Activated CD4-positive, alpha-beta T cell treated with anti-CD3 and anti-CD28 coated beads for 24 hours (primary cell): Measurements from ENCODE around the gene SPTBN1.

Experiments
- DNase-seq, 2 donors: peaks; one replicate each; pipeline ENCODE4 v3.0.0-alpha.2; 2020; ENCODE audit warnings: low read depth in 2 of 2

Gene SPTBN1

GRCh38 chr2:54651291-54651690 is 195.2 kb downstream of the SPTBN1 start:
- no peak for DNase-seq

- DNase-seq = no peak
Observed at GRCh38 chr2:54652540-54652939, 196.4 kb downstream of the SPTBN1 start.

GRCh38 chr2:54653572-54654204 is 197.6 kb downstream of the SPTBN1 start:
- no peak for DNase-seq

- DNase-seq = no peak
Observed at GRCh38 chr2:54655046-54655809, 199.1 kb downstream of the SPTBN1 start.

GRCh38 chr2:54656863-54657262 is 200.7 kb downstream of the SPTBN1 start:
- DNase-seq = no peak

GRCh38 chr2:54657664-54658083 is 201.5 kb downstream of the SPTBN1 start:
- peak; percentile 22 to 28 for DNase-seq

- DNase-seq = no peak
Observed at GRCh38 chr2:54658564-54659071, 202.5 kb downstream of the SPTBN1 start.

GRCh38 chr2:54659527-54659926 is 203.4 kb downstream of the SPTBN1 start:
- no peak for DNase-seq

- DNase-seq = no peak
Observed at GRCh38 chr2:54660752-54661151, 204.6 kb downstream of the SPTBN1 start.

- DNase-seq = no peak
Observed at GRCh38 chr2:54663424-54664030, 207.4 kb downstream of the SPTBN1 start.

- no peak for DNase-seq
Observed at GRCh38 chr2:54664238-54664786, 208.2 kb downstream of the SPTBN1 start.

- DNase-seq = peak; percentile 24 to 33
Observed at GRCh38 chr2:54665436-54665856, 209.3 kb downstream of the SPTBN1 start.

GRCh38 chr2:54666131-54666633 is 210.1 kb downstream of the SPTBN1 start:
- no peak for DNase-seq

- DNase-seq = no peak
Observed at GRCh38 chr2:54666634-54667265, 210.6 kb downstream of the SPTBN1 start.

- DNase-seq = no peak
Observed at GRCh38 chr2:54667266-54667639, 211.1 kb downstream of the SPTBN1 start.

- DNase-seq = no peak
Observed at GRCh38 chr2:54667726-54668650, 211.9 kb downstream of the SPTBN1 start.

GRCh38 chr2:54668711-54669110 is 212.6 kb downstream of the SPTBN1 start:
- no peak for DNase-seq

GRCh38 chr2:54669677-54670484 is 213.8 kb downstream of the SPTBN1 start:
- no peak for DNase-seq

- DNase-seq = no peak
Observed at GRCh38 chr2:54670485-54671009, 214.4 kb downstream of the SPTBN1 start.

- DNase-seq = no peak
Observed at GRCh38 chr2:54671010-54671409, 214.9 kb downstream of the SPTBN1 start.
